ENCODE results near the gene VAC14.

Gene VAC14

GRCh38 chr16:70721202-70721963, 79.6 kb downstream of the VAC14 start:
- Histone ChIP-seq H3F3A (ENCODE audit: low read depth) (no peaks in the 10 kb centered on the region), H3K36me3 (ENCODE audit: insufficient read depth, low read length) (peaks cover 3% of the 10 kb centered on the region; the same call in 1 of the 2 replicates), H3K9me3 (ENCODE audit: insufficient read depth, low read depth, low read length) (no peaks in the 10 kb centered on the region), H3K27me3 (ENCODE audit: insufficient read depth, low read length, poor library complexity, severe bottlenecking) (no peaks in the 10 kb centered on the region), H2AFZ (ENCODE audit: low read length) (no peak overlapping the region), H3K9me2 (replicated peaks; ENCODE audit: low read depth, low read length) (no peaks in the 10 kb centered on the region), H3K4me1 (ENCODE audit: insufficient read depth, low read length, poor library complexity, severe bottlenecking) (no peaks in the 10 kb centered on the region), H3K79me2 (ENCODE audit: insufficient read depth, low read length) (no peaks in the 10 kb centered on the region), H3K4me3 (ENCODE audit: low read length, poor library complexity, severe bottlenecking) (no peak overlapping the region), H3K9ac (ENCODE audit: low read depth, low read length, poor library complexity, severe bottlenecking) (no peak overlapping the region), H3K4me2 (ENCODE audit: low read depth, low read length, poor library complexity, severe bottlenecking) (no peak overlapping the region), H4K20me1 (ENCODE audit: insufficient read depth, low read length, poor library complexity, severe bottlenecking) (no peaks in the 10 kb centered on the region)
- TF ChIP-seq EZH2phosphoT487 (IDR thresholded peaks at IDR 0.05; ENCODE audit: borderline replicate concordance) (no peak), CTCF (conservative IDR thresholded peaks at IDR 0.05; ENCODE audit: low read length) (no peak)

- Histone ChIP-seq H3K79me2 (ENCODE audit: insufficient read depth, low read length) (no peaks in the 10 kb centered on the region), H3K27me3 (ENCODE audit: insufficient read depth, low read length, poor library complexity, severe bottlenecking) (no peaks in the 10 kb centered on the region), H3K9ac (ENCODE audit: low read depth, low read length, poor library complexity, severe bottlenecking) (no peak overlapping the region), H3K36me3 (ENCODE audit: insufficient read depth, low read length) (peaks cover 3% of the 10 kb centered on the region; the same call in 1 of the 2 replicates), H2AFZ (ENCODE audit: low read length) (no peak overlapping the region), H3K4me3 (ENCODE audit: low read length, poor library complexity, severe bottlenecking) (no peak overlapping the region), H3K4me2 (ENCODE audit: low read depth, low read length, poor library complexity, severe bottlenecking) (no peak overlapping the region), H3K9me3 (ENCODE audit: insufficient read depth, low read depth, low read length) (no peaks in the 10 kb centered on the region), H3F3A (ENCODE audit: low read depth) (no peaks in the 10 kb centered on the region), H3K9me2 (replicated peaks; ENCODE audit: low read depth, low read length) (no peaks in the 10 kb centered on the region), H4K20me1 (ENCODE audit: insufficient read depth, low read length, poor library complexity, severe bottlenecking) (no peaks in the 10 kb centered on the region), H3K4me1 (ENCODE audit: insufficient read depth, low read length, poor library complexity, severe bottlenecking) (no peaks in the 10 kb centered on the region)
- no peak for TF ChIP-seq EZH2phosphoT487 (IDR thresholded peaks at IDR 0.05; ENCODE audit: borderline replicate concordance)
- TF ChIP-seq CTCF (conservative IDR thresholded peaks at IDR 0.05; ENCODE audit: low read length) = no peak
Observed at GRCh38 chr16:70720425-70721201, 80.3 kb downstream of the VAC14 start.

DNA sequence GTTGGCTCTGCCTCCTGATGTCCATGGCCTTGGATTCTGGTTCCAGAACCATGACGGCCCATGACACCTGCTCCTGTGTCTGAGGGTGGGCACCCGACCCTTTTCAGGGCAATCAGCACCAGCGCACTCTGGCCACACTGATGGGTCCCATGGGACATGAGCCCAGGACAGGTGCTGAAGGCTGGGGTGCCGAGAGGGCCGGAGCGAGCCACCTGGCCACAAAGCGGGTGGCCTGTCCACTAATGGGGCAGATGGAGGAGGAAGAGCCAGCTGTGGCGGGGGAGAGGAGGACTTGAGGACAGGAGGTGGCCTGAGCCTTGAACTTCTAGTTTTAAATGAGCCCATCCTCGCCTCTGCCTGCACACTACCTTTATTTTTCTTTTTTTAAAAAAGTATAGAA, 83.9 kb downstream of the VAC14 start:
- Histone ChIP-seq H3F3A (ENCODE audit: low read depth) (no peaks in the 10 kb centered on the region), H3K36me3 (ENCODE audit: insufficient read depth, low read length) (peaks cover 3% of the 10 kb centered on the region; the same call in 1 of the 2 replicates), H3K9me3 (ENCODE audit: insufficient read depth, low read depth, low read length) (no peaks in the 10 kb centered on the region), H3K4me3 (ENCODE audit: low read length, poor library complexity, severe bottlenecking) (no peak overlapping the region), H3K9ac (ENCODE audit: low read depth, low read length, poor library complexity, severe bottlenecking) (no peak overlapping the region), H2AFZ (ENCODE audit: low read length) (no peak overlapping the region), H3K79me2 (ENCODE audit: insufficient read depth, low read length) (no peaks in the 10 kb centered on the region), H3K27me3 (ENCODE audit: insufficient read depth, low read length, poor library complexity, severe bottlenecking) (no peaks in the 10 kb centered on the region), H4K20me1 (ENCODE audit: insufficient read depth, low read length, poor library complexity, severe bottlenecking) (no peaks in the 10 kb centered on the region), H3K4me2 (ENCODE audit: low read depth, low read length, poor library complexity, severe bottlenecking) (no peak overlapping the region), H3K4me1 (ENCODE audit: insufficient read depth, low read length, poor library complexity, severe bottlenecking) (peaks cover 5% of the 10 kb centered on the region), H3K9me2 (replicated peaks; ENCODE audit: low read depth, low read length) (no peaks in the 10 kb centered on the region)
- TF ChIP-seq EZH2phosphoT487 (IDR thresholded peaks at IDR 0.05; ENCODE audit: borderline replicate concordance) (no peak), CTCF (conservative IDR thresholded peaks at IDR 0.05; ENCODE audit: low read length) (no peak)
